HEK293T (cell line): Measurements from ENCODE around the gene C1orf56.

Source experiments
- ARNT ChIP-seq: fragments of 450-650 bp; IDR thresholded peaks from 2 replicates; pipeline ENCODE4 v1.6.1; 2017; ENCODE audit warnings: mild to moderate bottlenecking
- BHLHE40 ChIP-seq: fragments of 450-650 bp; IDR thresholded peaks from 2 replicates; pipeline ENCODE4 v1.6.1; 2016; ENCODE audit warnings: mild to moderate bottlenecking, moderate library complexity, borderline replicate concordance
- CTBP1 ChIP-seq: fragments of 450-650 bp; IDR thresholded peaks from 2 replicates; pipeline ENCODE4 v1.6.1; 2016; ENCODE audit warnings: borderline replicate concordance
- FOXA1 ChIP-seq: fragments of 450-650 bp; IDR thresholded peaks from 2 replicates; pipeline ENCODE4 v1.6.1; 2016; ENCODE audit warnings: mild to moderate bottlenecking
- FOXK2 ChIP-seq: fragments of 450-650 bp; IDR thresholded peaks from 2 replicates; pipeline ENCODE4 v1.6.1; 2016; ENCODE audit warnings: mild to moderate bottlenecking
- FOXM1 ChIP-seq: fragments of 450-650 bp; IDR thresholded peaks from 2 replicates; pipeline ENCODE4 v1.6.1; 2017; ENCODE audit warnings: mild to moderate bottlenecking, borderline replicate concordance
- SP1 ChIP-seq: fragments of 450-650 bp; IDR thresholded peaks from 2 replicates; pipeline ENCODE4 v1.6.1; 2017
- SUZ12 ChIP-seq: fragments of 450-650 bp; IDR thresholded peaks from 2 replicates; pipeline ENCODE4 v1.6.1; 2016; ENCODE audit warnings: mild to moderate bottlenecking
- TARDBP ChIP-seq: fragments of 450-650 bp; IDR thresholded peaks from 2 replicates; pipeline ENCODE4 v1.6.1; 2016
- ZNF384 ChIP-seq: fragments of 450-650 bp; IDR thresholded peaks from 2 replicates; pipeline ENCODE4 v1.6.1; 2016

DNA sequence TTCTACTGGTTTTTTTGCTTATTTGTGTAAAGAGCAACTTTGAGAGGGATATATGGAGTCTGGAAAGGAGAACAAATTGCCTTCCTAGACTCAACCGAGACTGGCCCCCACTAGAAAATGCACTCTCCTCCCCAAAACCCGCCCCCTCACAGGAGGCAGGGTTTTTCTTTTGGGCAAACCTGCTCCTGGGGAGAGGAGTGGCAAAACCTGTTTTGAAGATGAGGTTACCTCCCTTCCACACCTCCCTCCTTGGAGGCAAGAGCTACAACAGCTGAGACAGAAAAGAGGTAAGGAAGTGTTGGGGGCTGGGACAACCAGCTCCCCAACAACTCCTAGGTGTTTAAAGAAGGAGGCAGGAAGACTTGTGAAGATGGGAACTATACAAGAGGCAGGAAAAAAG is 11.2 kb upstream of the C1orf56 start, which contains the start of gene BNIPL:
- TF ChIP-seq TARDBP (no peak), SUZ12 (no peak), FOXA1 (no peak), SP1 (no peak), ZNF384 (no peak), FOXK2 (no peak), ARNT (no peak), CTBP1 (no peak), BHLHE40 (no peak), FOXM1 (no peak)
